Vagina (tissue), 2 donors: Measurements from ENCODE around the gene GANC. TPM values are rescaled to one million over a fixed set of nuclear protein-coding genes. Genes with fewer than 3 reads are reported as not detected.

Experiments used
- DNase-seq, 2 donors: peaks; one replicate each; pipeline ENCODE4 v3.0.0-alpha.2; 2017; ENCODE audit errors: extremely low spot score in 2 of 2
- H3K27ac ChIP-seq: fragments of 200-600 bp; sonication (generic); one replicate; pipeline ENCODE4 v1.5.1; 2019
- H3K27me3 ChIP-seq: fragments of 200-600 bp; sonication (generic); one replicate; pipeline ENCODE4 v1.5.1; 2019
- H3K36me3 ChIP-seq, 2 donors: fragments of 200-600 bp; sonication (generic); one replicate each; pipeline ENCODE4 v1.5.1; 2017 to 2019
- H3K4me1 ChIP-seq: fragments of 200-600 bp; sonication (generic); one replicate; pipeline ENCODE4 v1.5.1; 2019
- H3K4me3 ChIP-seq, 2 donors: fragments of 200-600 bp; sonication (generic); 1 replicate in 1 of 2; 2 replicates in 1 of 2; pipeline ENCODE4 v1.5.1; 2016 to 2019
- H3K9me3 ChIP-seq: fragments of 200-600 bp; sonication (generic); one replicate; pipeline ENCODE4 v1.5.1; 2019
- CTCF ChIP-seq, 3 experiments: fragments of 450-650 bp in 2 of 3; fragments of 200-600 bp in 1 of 3; sonication (generic) in 1 of 3; IDR thresholded peaks; one replicate each; pipeline ENCODE4 v1.5.1; 2017 to 2019; ENCODE audit warnings: antibody characterized with exemption in 3 of 3, mild to moderate bottlenecking in 2 of 3, moderate library complexity in 2 of 3
- POLR2A ChIP-seq, 2 donors: fragments of 450-650 bp; IDR thresholded peaks; one replicate each; pipeline ENCODE4 v1.6.1; 2017; ENCODE audit warnings: antibody characterized with exemption in 2 of 2, mild to moderate bottlenecking in 2 of 2, moderate library complexity in 2 of 2
- POLR2AphosphoS5 ChIP-seq, 2 donors: sonication (generic); formaldehyde crosslinking; IDR thresholded peaks; one replicate each; pipeline ENCODE4 v1.9.0; 2017; ENCODE audit warnings: antibody characterized with exemption in 2 of 2, mild to moderate bottlenecking in 2 of 2, low read depth in 1 of 2; ENCODE audit not compliant: insufficient read depth in 1 of 2
- intact Hi-C: fragments of 100-400 bp; cut with DNase I; formaldehyde crosslinking; loops from one replicate; pipeline ENCODE4 v1.15.1; 2023
- total RNA-seq: library from RNA; depleted of rRNA; stranded (reverse); fragments of >200 nt; gene quantifications from one replicate; pipeline ENCODE4 v1.2.3, GENCODE V29; 2016

The GANC gene
- total RNA-seq, 1 donor from 2014 or later, result 23.1 TPM

GRCh38 chr15:42363487-42363886 lies 90.5 kb downstream of the GANC start:
- no peaks in the 10 kb centered on the region for H3K4me1 ChIP-seq
- no peak overlapping the region for H3K27ac ChIP-seq
- TF ChIP-seq POLR2AphosphoS5 (IDR thresholded peaks at IDR 0.05; ENCODE audit: insufficient read depth in 1 of 2, low read depth in 1 of 2) (no peak), POLR2A (IDR thresholded peaks at IDR 0.05) (no peak), CTCF (IDR thresholded peaks at IDR 0.05) (no peak)
- H3K27me3 ChIP-seq, result no peaks in the 10 kb centered on the region
- DNase-seq, result no peak
- H3K4me3 ChIP-seq, result no peak overlapping the region
- intact Hi-C loops, result no loop called here
- H3K9me3 ChIP-seq, result no peaks in the 10 kb centered on the region
- no peaks in the 10 kb centered on the region for H3K36me3 ChIP-seq

DNA sequence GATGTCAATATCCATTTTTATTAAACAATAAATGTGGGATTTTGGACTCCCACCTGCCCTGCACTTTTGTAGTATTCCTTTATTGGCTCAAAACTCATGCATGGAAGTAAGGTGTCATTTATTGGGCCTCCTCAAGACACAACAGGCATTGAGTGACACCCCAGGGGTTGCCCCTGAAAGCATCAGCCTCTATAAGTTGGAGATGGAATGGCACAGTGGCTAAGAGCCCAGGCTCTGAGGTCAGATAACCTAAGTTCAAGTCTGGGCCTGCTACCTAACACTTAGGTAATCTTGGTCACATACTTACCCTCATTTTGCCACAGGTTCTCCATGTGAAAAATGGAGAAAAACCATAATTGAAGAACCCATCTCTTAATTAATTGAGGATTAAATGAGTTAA lies 90.9 kb downstream of the GANC start:
- no peaks in the 10 kb centered on the region for H3K36me3 ChIP-seq
- H3K27ac ChIP-seq, result no peak overlapping the region
- H3K4me3 ChIP-seq, result no peak overlapping the region
- TF ChIP-seq POLR2A (IDR thresholded peaks at IDR 0.05) (no peak), CTCF (IDR thresholded peaks at IDR 0.05) (no peak), POLR2AphosphoS5 (IDR thresholded peaks at IDR 0.05; ENCODE audit: insufficient read depth in 1 of 2, low read depth in 1 of 2) (no peak)
- H3K4me1 ChIP-seq, result no peaks in the 10 kb centered on the region
- no peaks in the 10 kb centered on the region for H3K9me3 ChIP-seq
- no peak for DNase-seq
- no peaks in the 10 kb centered on the region for H3K27me3 ChIP-seq
- intact Hi-C loops, result no loop called here

GRCh38 chr15:42364529-42364928 lies 91.5 kb downstream of the GANC start:
- H3K36me3 ChIP-seq, result no peaks in the 10 kb centered on the region
- no peak for TF ChIP-seq CTCF (IDR thresholded peaks at IDR 0.05)
- TF ChIP-seq POLR2A (IDR thresholded peaks at IDR 0.05), result no peak
- TF ChIP-seq POLR2AphosphoS5 (IDR thresholded peaks at IDR 0.05; ENCODE audit: insufficient read depth in 1 of 2, low read depth in 1 of 2), result no peak

GRCh38 chr15:42365921-42366550 lies 93.0 kb downstream of the GANC start:
- intact Hi-C loops, result no loop called here
- Histone ChIP-seq H3K4me1 (no peaks in the 10 kb centered on the region), H3K27me3 (no peaks in the 10 kb centered on the region), H3K27ac (no peak overlapping the region), H3K36me3 (no peaks in the 10 kb centered on the region), H3K4me3 (no peak overlapping the region), H3K9me3 (no peaks in the 10 kb centered on the region)
- TF ChIP-seq CTCF (IDR thresholded peaks at IDR 0.05) (no peak), POLR2AphosphoS5 (IDR thresholded peaks at IDR 0.05; ENCODE audit: insufficient read depth in 1 of 2, low read depth in 1 of 2) (no peak), POLR2A (IDR thresholded peaks at IDR 0.05) (no peak)
- DNase-seq, result no peak

More at GRCh38 chr15:42364529-42364928, 91.5 kb downstream of the GANC start:
- H3K4me3 ChIP-seq, result no peak overlapping the region
- no peak overlapping the region for H3K27ac ChIP-seq
- no peaks in the 10 kb centered on the region for H3K27me3 ChIP-seq
- H3K4me1 ChIP-seq, result no peaks in the 10 kb centered on the region
- intact Hi-C loops, result no loop called here
- no peaks in the 10 kb centered on the region for H3K9me3 ChIP-seq
- DNase-seq, result no peak

GRCh38 chr15:42367041-42367440 lies 94.0 kb downstream of the GANC start:
- H3K27me3 ChIP-seq, result no peaks in the 10 kb centered on the region
- H3K4me3 ChIP-seq, result no peak overlapping the region
- no peaks in the 10 kb centered on the region for H3K9me3 ChIP-seq
- intact Hi-C loops, result no loop called here
- no peak for TF ChIP-seq POLR2AphosphoS5 (IDR thresholded peaks at IDR 0.05; ENCODE audit: insufficient read depth in 1 of 2, low read depth in 1 of 2)
- TF ChIP-seq POLR2A (IDR thresholded peaks at IDR 0.05), result no peak
- no peak for TF ChIP-seq CTCF (IDR thresholded peaks at IDR 0.05)
- no peak for DNase-seq
- H3K4me1 ChIP-seq, result no peaks in the 10 kb centered on the region
- H3K27ac ChIP-seq, result no peak overlapping the region
- H3K36me3 ChIP-seq, result no peaks in the 10 kb centered on the region
